Measurements from ENCODE around the gene ZNF846.

GRCh38 chr19:9799162-9799561 lies 30.6 kb upstream of the ZNF846 start:
- TF ChIP-seq CTCF (IDR thresholded peaks at IDR 0.05; ENCODE audit: insufficient read depth, low read length, poor library complexity, severe bottlenecking) = no peak
- no peak for TF ChIP-seq EZH2phosphoT487 (conservative IDR thresholded peaks at IDR 0.05; ENCODE audit: low read length)

Data from SU-DHL-6 (cell line).